Erythroblast (primary cell): Measurements from ENCODE around the gene SHISA8.

ENCODE experiments used
- GATA1 ChIP-seq: IDR thresholded peaks from 2 replicates; pipeline ENCODE4 v1.6.1; 2011; ENCODE audit warnings: low read depth, mild to moderate bottlenecking, control low read depth, low read length, moderate library complexity
- POLR2A ChIP-seq: IDR thresholded peaks from 2 replicates; pipeline ENCODE4 v1.6.1; 2011; ENCODE audit warnings: mild to moderate bottlenecking, low read length

DNA sequence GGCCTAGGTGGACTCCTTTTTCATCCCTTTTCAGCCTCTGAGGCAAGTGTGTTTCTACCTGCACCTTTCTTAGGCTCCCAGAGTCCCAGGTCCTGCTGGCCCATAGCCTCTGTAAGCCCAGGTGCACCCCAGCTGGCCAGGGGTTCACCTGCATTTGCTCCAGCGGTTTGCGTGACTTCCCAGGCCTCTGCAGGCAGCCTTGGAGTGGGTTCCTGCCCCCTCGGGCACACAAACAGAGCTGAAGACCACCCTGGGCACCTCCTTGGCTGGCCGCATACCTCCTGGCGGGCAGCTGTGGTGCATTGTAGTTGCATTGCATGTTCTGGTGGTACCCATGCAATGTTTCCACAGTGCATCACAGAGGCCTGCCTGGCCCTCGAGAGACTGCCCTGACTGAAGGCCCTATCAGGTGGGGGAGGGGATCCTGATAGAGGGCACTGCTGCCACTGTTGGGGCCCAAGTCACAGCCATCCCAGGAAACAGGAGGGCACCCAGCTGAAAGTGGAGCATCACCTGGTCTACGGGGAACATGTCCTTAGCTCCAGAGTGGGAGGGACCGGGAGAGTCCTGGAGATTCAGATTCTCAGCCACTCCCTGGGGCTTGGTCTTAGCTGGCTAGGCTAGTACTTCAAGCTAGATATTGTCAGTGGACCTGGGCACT, 14.1 kb downstream of the SHISA8 start:
- TF ChIP-seq POLR2A (no peak), GATA1 (no peak)
